HL-60 (cell line): ENCODE measurements around the gene COL11A2.

Experiments
- POLR2AphosphoS5 ChIP-seq: IDR thresholded peaks from 2 replicates; pipeline ENCODE4 v1.6.1; 2012; ENCODE audit warnings: low read depth
- TF ChIP-seq, protein P1 (sequence below): IDR thresholded peaks from one replicate; pipeline ENCODE4 v1.5.1; 2011; ENCODE audit warnings: low read length, control low read depth, inconsistent platforms; ENCODE audit not compliant: insufficient read depth
- TF ChIP-seq, protein P2 (sequence below): IDR thresholded peaks from 2 replicates; pipeline ENCODE4 v1.6.1; 2012; ENCODE audit warnings: low read depth; ENCODE audit not compliant: insufficient replicate concordance

DNA sequence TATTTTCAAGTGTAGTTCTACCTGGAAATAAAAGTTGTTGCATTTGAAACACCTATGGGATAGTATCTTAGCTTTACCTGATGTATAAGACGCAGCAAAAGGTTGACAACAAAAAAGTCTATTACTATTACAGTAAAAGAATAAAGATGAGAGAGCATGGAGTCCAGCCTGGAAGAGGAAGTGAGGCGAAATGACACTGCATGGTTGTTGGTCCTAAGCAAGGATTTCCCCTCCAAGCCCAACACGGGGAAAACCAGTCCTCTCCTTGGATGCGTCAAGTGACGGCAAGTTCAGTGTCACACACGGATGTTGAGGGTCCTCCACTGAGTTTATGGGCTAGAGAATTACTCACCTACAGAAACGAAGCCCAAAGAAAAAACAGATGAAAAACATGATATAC lies 51.7 kb downstream of the COL11A2 start:
- TF ChIP-seq, protein P1, sequence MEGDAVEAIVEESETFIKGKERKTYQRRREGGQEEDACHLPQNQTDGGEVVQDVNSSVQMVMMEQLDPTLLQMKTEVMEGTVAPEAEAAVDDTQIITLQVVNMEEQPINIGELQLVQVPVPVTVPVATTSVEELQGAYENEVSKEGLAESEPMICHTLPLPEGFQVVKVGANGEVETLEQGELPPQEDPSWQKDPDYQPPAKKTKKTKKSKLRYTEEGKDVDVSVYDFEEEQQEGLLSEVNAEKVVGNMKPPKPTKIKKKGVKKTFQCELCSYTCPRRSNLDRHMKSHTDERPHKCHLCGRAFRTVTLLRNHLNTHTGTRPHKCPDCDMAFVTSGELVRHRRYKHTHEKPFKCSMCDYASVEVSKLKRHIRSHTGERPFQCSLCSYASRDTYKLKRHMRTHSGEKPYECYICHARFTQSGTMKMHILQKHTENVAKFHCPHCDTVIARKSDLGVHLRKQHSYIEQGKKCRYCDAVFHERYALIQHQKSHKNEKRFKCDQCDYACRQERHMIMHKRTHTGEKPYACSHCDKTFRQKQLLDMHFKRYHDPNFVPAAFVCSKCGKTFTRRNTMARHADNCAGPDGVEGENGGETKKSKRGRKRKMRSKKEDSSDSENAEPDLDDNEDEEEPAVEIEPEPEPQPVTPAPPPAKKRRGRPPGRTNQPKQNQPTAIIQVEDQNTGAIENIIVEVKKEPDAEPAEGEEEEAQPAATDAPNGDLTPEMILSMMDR = no peak
- TF ChIP-seq, protein P2, sequence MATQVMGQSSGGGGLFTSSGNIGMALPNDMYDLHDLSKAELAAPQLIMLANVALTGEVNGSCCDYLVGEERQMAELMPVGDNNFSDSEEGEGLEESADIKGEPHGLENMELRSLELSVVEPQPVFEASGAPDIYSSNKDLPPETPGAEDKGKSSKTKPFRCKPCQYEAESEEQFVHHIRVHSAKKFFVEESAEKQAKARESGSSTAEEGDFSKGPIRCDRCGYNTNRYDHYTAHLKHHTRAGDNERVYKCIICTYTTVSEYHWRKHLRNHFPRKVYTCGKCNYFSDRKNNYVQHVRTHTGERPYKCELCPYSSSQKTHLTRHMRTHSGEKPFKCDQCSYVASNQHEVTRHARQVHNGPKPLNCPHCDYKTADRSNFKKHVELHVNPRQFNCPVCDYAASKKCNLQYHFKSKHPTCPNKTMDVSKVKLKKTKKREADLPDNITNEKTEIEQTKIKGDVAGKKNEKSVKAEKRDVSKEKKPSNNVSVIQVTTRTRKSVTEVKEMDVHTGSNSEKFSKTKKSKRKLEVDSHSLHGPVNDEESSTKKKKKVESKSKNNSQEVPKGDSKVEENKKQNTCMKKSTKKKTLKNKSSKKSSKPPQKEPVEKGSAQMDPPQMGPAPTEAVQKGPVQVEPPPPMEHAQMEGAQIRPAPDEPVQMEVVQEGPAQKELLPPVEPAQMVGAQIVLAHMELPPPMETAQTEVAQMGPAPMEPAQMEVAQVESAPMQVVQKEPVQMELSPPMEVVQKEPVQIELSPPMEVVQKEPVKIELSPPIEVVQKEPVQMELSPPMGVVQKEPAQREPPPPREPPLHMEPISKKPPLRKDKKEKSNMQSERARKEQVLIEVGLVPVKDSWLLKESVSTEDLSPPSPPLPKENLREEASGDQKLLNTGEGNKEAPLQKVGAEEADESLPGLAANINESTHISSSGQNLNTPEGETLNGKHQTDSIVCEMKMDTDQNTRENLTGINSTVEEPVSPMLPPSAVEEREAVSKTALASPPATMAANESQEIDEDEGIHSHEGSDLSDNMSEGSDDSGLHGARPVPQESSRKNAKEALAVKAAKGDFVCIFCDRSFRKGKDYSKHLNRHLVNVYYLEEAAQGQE = no peak
- no peak for TF ChIP-seq POLR2AphosphoS5
